ENCODE measurements around the gene RPL32. TPM values are rescaled to one million over a fixed set of nuclear protein-coding genes. Genes with fewer than 3 reads are reported as not detected.

RPL32 gene
- 593 and 1,321 TPM in 2 replicates for total RNA-seq

GRCh38 chr3:12841149-12841969, at the start of gene RPL32:
TSS of gene RPL32 (minus strand) at chr3:12841565. CDS start at chr3:12840237, 1,328 bp downstream.

GRCh38 chr3:12796171-12797123, 44.9 kb downstream of the RPL32 start, which contains the start of gene CAND2:
TSS of gene CAND2 (plus strand) at chr3:12796680. CDS start at chr3:12796721, 41 bp downstream.

Other genes starting within 250 kb of the RPL32 start
- gene RAF1, start 177.4 kb downstream of the RPL32 start, total RNA-seq, result 112 and 171 TPM in 2 replicates
- gene TMEM40, start 82.3 kb downstream of the RPL32 start, total RNA-seq, result 0.15 TPM in 1 of 2 replicates, not detected in the other
- 4.7 and 16.9 TPM in 2 replicates for gene CAND2, start 44.9 kb downstream of the RPL32 start, total RNA-seq
- 16.4 and 37.9 TPM in 2 replicates for gene IQSEC1, start 231.9 kb upstream of the RPL32 start, total RNA-seq

Measured in smooth muscle cell of trachea (primary cell).